Sigmoid colon (tissue), 7 donors: ENCODE measurements around the gene MAD1L1. TPM values are rescaled to one million over a fixed set of nuclear protein-coding genes. Genes with fewer than 3 reads are reported as not detected.

Experiments
- DNase-seq: peaks from one replicate; pipeline ENCODE4 v3.0.0-alpha.2; 2019
- H3K27ac ChIP-seq, 4 donors: fragments of 200-600 bp; sonication (generic); one replicate each; pipeline ENCODE4 v1.5.1; 2016 to 2019; ENCODE audit warnings: mild to moderate bottlenecking in 1 of 4
- H3K27me3 ChIP-seq, 3 donors: fragments of 200-600 bp; sonication (generic); one replicate each; pipeline ENCODE4 v1.5.1; 2019; ENCODE audit warnings: mild to moderate bottlenecking in 1 of 3
- H3K36me3 ChIP-seq, 4 donors: fragments of 200-600 bp; sonication (generic); one replicate each; pipeline ENCODE4 v1.5.1; 2016 to 2019
- H3K4me1 ChIP-seq, 4 donors: fragments of 200-600 bp; sonication (generic); one replicate each; pipeline ENCODE4 v1.5.1; 2017 to 2019
- H3K4me3 ChIP-seq, 4 donors: fragments of 200-600 bp; sonication (generic); one replicate each; pipeline ENCODE4 v1.5.1; 2017 to 2019; ENCODE audit warnings: mild to moderate bottlenecking in 2 of 4, moderate library complexity in 1 of 4
- H3K9me3 ChIP-seq, 4 donors: fragments of 200-600 bp in 3 of 4; sonication (generic) in 3 of 4; one replicate each; pipeline versions ENCODE4 v1.5.1 to v1.6.1; 2013 to 2019
- EP300 ChIP-seq, 4 donors: sonication (generic); formaldehyde crosslinking; IDR thresholded peaks; one replicate each; pipeline ENCODE4 v1.6.1; 2017; ENCODE audit warnings: antibody characterized with exemption in 4 of 4
- POLR2A ChIP-seq, 2 donors: fragments of 450-650 bp; IDR thresholded peaks; one replicate each; pipeline ENCODE4 v1.6.1; 2016; ENCODE audit warnings: antibody characterized with exemption in 2 of 2, mild to moderate bottlenecking in 2 of 2, moderate library complexity in 2 of 2
- POLR2AphosphoS5 ChIP-seq, 4 donors: sonication (generic); formaldehyde crosslinking; IDR thresholded peaks; one replicate each; pipeline ENCODE4 v1.6.1; 2017; ENCODE audit warnings: antibody characterized with exemption in 4 of 4
- WGBS, 2 donors: extraction: QIAGEN DNeasy Blood & Tissue Kit; methylation state at CpG; one replicate each; pipeline ENCODE4 v1.1.7; 2013; 5-methylcytosine and 5-hydroxymethylcytosine counted together
- intact Hi-C: fragments of 100-400 bp; cut with DNase I; formaldehyde crosslinking; loops from one replicate; pipeline ENCODE4 v1.15.1; 2023
- polyA plus RNA-seq, 3 donors: library from polyadenylated mRNA; stranded (reverse); fragments of 200-250 nt; gene quantifications; one replicate each; pipeline ENCODE4 v1.2.3, GENCODE V29; 2013
- total RNA-seq, 4 donors: library from RNA; depleted of rRNA; stranded (reverse); fragments of >200 nt; gene quantifications; one replicate each; pipeline ENCODE4 v1.1.0, GENCODE V29; 2016
- TF ChIP-seq, protein P1 (sequence below), 4 experiments: fragments of 450-650 bp in 3 of 4; fragments of 200-600 bp in 1 of 4; IDR thresholded peaks; one replicate each; pipeline ENCODE4 v1.5.1; 2016 to 2019; ENCODE audit warnings: antibody characterized with exemption in 4 of 4, mild to moderate bottlenecking in 3 of 4, moderate library complexity in 2 of 4
- donor health status: healthy with polysubstance abuse.
- donor health status: Bipolar disorder and iron deficiency.
- donor health status: healthy.

MAD1L1 gene
- total and polyA plus RNA-seq, 7 donors = 10.2 to 38.4 (median 20.6) TPM

DNA sequence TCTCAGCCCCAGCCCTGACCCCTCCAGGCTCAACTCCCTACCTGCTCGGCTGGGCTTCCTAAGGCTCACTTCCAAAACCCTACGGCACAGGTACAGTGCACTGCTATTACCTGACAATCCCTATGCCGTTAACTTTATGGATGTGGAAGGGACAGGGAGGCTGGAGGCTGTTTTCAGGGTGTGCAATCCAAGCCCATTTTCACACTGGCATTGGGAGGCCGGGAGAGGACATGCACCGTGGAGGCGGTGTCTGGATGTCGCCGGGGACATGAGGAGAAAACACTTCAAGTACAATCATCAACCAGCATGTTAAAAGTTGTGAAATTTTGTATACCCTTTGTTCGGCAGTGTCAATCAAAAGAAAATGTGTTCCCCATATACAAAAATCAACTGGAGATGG is 80.1 kb downstream of the MAD1L1 start:
- intact Hi-C loops = no loop called here
- H3K9me3 ChIP-seq = no peaks in the 10 kb centered on the region
- no peak overlapping the region for H3K4me3 ChIP-seq
- H3K27me3 ChIP-seq = no peaks in the 10 kb centered on the region
- no peak overlapping the region for H3K27ac ChIP-seq
- TF ChIP-seq POLR2AphosphoS5 (IDR thresholded peaks at IDR 0.05) = no peak
- TF ChIP-seq EP300 (IDR thresholded peaks at IDR 0.05) = no peak
- no peak for TF ChIP-seq POLR2A (IDR thresholded peaks at IDR 0.05)
- TF ChIP-seq, protein P1, sequence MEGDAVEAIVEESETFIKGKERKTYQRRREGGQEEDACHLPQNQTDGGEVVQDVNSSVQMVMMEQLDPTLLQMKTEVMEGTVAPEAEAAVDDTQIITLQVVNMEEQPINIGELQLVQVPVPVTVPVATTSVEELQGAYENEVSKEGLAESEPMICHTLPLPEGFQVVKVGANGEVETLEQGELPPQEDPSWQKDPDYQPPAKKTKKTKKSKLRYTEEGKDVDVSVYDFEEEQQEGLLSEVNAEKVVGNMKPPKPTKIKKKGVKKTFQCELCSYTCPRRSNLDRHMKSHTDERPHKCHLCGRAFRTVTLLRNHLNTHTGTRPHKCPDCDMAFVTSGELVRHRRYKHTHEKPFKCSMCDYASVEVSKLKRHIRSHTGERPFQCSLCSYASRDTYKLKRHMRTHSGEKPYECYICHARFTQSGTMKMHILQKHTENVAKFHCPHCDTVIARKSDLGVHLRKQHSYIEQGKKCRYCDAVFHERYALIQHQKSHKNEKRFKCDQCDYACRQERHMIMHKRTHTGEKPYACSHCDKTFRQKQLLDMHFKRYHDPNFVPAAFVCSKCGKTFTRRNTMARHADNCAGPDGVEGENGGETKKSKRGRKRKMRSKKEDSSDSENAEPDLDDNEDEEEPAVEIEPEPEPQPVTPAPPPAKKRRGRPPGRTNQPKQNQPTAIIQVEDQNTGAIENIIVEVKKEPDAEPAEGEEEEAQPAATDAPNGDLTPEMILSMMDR (IDR thresholded peaks at IDR 0.05) = no peak
- WGBS, 2 donors = 87 to 95% methylated on average over 9 of the region's 9 CpGs
- no peak for DNase-seq
- H3K36me3 ChIP-seq = peaks cover 0 to 5% (median under 1%) of the 10 kb centered on the region in 4 donors
- peaks cover 0 to 26% (median 17%) of the 10 kb centered on the region in 4 donors for H3K4me1 ChIP-seq

DNA sequence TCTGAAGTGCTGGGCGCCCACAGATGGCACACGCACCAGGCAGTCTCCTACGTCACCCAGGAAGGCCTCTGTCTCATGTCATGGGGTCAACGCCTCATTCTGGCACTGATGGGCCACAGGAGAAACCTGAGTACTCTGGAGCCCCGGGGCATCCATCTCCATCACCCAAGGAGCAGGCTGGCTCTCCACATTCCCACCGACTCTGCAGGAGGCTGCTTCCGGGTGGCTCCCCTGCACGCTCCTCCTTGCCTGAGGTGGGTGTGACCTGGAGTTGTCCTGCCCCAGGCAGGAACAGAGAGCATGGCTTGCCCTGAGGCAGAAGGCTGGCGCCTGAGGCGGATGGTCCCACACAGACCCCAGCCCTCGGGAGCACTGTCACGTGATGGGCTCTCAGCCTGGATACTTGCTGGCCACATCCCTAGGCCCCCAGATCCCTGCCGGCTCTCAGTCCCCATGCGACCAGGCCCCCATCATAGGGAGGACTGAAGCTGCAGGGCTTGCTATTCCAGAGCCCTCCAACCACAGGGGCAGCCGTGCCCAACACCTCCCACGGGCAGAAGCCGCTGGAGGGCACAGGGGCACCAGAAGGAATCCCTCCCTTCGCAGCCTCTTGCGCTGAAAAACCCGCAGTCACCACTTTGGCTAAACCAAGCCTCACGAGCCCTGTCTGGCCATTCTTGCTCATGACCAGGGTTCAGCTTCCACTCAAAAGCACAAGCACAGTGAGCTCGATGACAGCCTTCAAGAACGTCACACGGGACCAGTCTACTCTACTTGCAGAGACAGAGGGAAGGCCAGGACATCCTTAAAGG is 80.7 kb downstream of the MAD1L1 start:
- peaks cover 0 to 20% (median 11%) of the 10 kb centered on the region in 4 donors for H3K4me1 ChIP-seq
- WGBS, 2 donors = 95 to 96% methylated on average over 24 of the region's 24 CpGs
- DNase-seq = no peak
- no peak overlapping the region for H3K4me3 ChIP-seq
- no peaks in the 10 kb centered on the region for H3K27me3 ChIP-seq
- TF ChIP-seq POLR2AphosphoS5 (IDR thresholded peaks at IDR 0.05) = no peak
- TF ChIP-seq POLR2A (IDR thresholded peaks at IDR 0.05) = no peak
- TF ChIP-seq EP300 (IDR thresholded peaks at IDR 0.05) = no peak
- TF ChIP-seq, protein P1 (IDR thresholded peaks at IDR 0.05) = no peak
- no peaks in the 10 kb centered on the region for H3K9me3 ChIP-seq
- peaks cover 0 to 8% (median 3%) of the 10 kb centered on the region in 4 donors for H3K36me3 ChIP-seq
- H3K27ac ChIP-seq = no peak overlapping the region
- intact Hi-C loops = no loop called here

DNA sequence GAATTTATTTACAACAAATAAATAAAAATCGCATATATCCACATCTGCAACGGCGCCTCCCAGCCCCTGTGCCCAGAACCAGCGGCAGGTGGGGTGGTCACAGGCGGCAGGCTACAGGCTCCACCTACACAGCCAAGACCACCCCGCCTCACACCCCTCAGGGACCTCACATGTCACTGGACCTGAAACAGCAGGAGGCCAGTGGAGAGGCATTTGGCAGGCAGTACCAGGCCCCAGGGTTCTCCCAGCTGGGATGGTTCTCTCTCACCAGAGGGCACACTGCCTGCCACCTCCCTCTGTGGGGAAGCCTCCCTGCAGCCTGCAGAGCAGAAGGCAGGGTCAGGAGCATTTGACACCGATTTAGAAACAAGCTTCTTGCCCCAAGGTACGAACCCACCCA is 81.5 kb downstream of the MAD1L1 start:
- Histone ChIP-seq H3K4me1 (peaks cover 0 to 12% (median 3%) of the 10 kb centered on the region in 4 donors), H3K36me3 (peaks cover 0 to 15% (median 3%) of the 10 kb centered on the region in 4 donors), H3K9me3 (no peaks in the 10 kb centered on the region), H3K27ac (no peak overlapping the region), H3K27me3 (no peaks in the 10 kb centered on the region), H3K4me3 (no peak overlapping the region)
- intact Hi-C loops = no loop called here
- DNase-seq = no peak
- TF ChIP-seq POLR2A (IDR thresholded peaks at IDR 0.05) = no peak
- TF ChIP-seq EP300 (IDR thresholded peaks at IDR 0.05) = no peak
- TF ChIP-seq, protein P1 (IDR thresholded peaks at IDR 0.05) = no peak
- TF ChIP-seq POLR2AphosphoS5 (IDR thresholded peaks at IDR 0.05) = no peak
- 94 to 95% methylated on average over 8 of the region's 8 CpGs for WGBS, 2 donors

DNA sequence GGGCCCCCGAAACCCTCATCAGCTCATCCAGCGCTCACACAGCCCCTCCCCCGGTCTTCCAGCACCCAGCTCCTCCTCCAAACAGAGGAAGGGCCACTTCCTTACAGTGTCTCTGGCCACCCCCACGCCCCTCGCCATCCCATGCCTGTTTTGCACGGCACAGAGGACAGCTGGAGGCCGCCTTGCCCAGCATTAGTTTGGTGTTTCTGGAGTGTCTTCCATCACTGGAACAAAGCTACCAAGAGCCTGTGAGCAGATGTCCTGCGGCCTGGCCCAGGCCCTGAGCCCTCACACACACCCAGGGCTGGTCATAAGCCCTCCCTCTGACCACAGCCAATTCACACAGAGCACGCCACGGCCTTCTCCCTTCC is 82.3 kb downstream of the MAD1L1 start:
- H3K27ac ChIP-seq = no peak overlapping the region
- intact Hi-C loops = no loop called here
- no peak overlapping the region for H3K4me3 ChIP-seq
- H3K36me3 ChIP-seq = peaks cover 0 to 23% (median 10%) of the 10 kb centered on the region in 4 donors
- DNase-seq = no peak
- WGBS, 2 donors = 94 to 95% methylated on average over 10 of the region's 10 CpGs
- H3K4me1 ChIP-seq = peaks cover 0 to 10% (median 0%) of the 10 kb centered on the region in 4 donors
- H3K9me3 ChIP-seq = no peaks in the 10 kb centered on the region
- TF ChIP-seq, protein P1 (IDR thresholded peaks at IDR 0.05) = no peak
- TF ChIP-seq POLR2AphosphoS5 (IDR thresholded peaks at IDR 0.05) (no peak), EP300 (IDR thresholded peaks at IDR 0.05) (no peak)
- no peaks in the 10 kb centered on the region for H3K27me3 ChIP-seq
